Activated CD4-positive, alpha-beta T cell treated with anti-CD3 and anti-CD28 coated beads, Interleukin-2, Interleukin-6, amounts not matched to agents 100 ng/mL and 50 ng/mL, durations not matched to agents 16 hours and 8 hours (primary cell): Measurements from ENCODE around the gene NOP56.
"Not testable (repeated sequence)": the region's sequence is repeated elsewhere in the genome, so short reads cannot be mapped to it uniquely, and the experiment has no call there.

Experiments
- DNase-seq: peaks from one replicate; pipeline ENCODE4 v3.0.0-alpha.2; 2020

The NOP56 gene

GRCh38 chr20:2690213-2690612, 37.8 kb downstream of the NOP56 start:
- DNase-seq = no peak

DNA sequence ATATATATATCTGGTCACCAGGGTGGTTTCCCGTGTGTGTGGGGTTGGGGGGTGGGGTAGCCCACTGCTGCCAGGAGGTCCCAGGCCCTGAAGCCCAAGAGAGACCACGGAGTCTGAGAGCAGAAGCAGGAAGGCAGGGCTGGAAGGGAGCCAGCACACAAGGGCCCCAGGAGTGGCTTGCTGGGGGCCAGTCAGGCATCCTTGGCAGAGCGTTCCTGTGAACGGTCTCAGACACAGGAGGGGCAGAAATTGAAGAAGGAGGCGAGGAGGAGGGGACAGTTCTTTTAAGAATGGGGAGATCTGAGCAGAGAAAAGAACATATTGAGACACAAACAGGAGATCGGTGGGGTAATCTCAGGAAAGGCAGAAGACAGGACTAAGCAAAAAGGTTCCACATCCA, 38.3 kb downstream of the NOP56 start:
- no peak for DNase-seq

DNA sequence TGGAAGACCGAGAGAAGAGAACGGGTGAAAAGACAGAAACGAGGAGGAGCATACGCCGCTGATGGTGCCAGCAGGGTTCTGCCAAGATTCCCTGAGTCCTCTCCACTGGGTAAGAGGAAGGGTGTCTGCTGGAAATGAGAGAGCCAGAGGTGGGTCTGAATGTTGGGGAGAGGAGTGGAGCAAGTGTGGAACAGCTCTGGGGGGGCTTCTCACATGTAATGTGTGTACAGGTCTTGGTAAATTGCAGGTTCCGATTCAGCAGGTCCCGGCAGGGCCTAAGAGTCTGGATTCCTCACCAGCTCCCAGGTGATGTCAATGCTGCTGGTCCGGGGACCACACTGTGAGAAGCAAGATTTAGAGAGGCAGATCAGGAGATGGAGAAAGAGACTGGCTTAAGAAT, 38.7 kb downstream of the NOP56 start:
- no peak for DNase-seq

DNA sequence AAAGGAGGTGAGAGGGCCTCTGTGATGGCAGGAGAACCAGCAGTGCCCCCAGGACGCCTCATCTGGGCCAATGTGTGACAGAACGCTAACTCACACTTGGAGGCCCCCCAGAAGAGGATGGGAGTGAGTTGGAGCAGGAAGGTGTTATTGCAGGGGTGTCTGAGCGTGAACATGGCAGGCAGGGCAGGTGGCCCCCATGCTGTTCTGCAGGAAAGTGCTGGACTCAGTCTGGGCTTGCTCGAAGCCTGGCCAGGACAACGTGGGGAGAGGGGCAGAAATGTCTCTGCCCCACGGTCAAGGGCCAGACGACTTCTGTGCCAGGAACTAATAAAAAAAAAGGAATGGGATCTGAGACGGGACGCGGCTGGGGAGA, 39.2 kb downstream of the NOP56 start:
- DNase-seq = no peak

- DNase-seq = peak; percentile 20
Measured at GRCh38 chr20:2692036-2692885, 39.8 kb downstream of the NOP56 start, which contains the start of gene EBF4. Gene EBF4, plus strand, starts transcription at chr20:2692780. Its CDS starts 866 bp downstream, at chr20:2693646.

DNA sequence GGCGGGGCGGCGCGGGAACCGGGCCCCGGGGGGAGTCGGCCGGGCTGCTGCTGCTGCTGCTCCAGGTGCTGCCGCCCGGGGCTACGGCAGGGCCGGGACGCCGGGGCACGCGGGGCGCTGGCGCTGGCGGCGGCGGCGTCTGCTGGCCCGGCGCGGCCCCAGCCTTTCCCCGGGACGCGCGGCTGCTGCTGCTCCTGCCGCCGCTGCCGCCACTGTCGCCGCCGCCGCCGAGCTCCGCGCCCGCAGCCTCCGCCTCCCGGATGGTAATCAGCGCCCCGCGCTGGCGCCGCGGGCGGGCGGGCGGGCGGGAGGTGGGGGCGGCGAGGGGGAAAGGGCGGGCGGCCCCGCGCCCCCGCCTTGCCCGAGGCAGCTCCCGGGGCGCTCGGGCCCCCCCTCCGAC, 40.5 kb downstream of the NOP56 start:
- DNase-seq = no peak

- DNase-seq = peak; percentile 36
Measured at GRCh38 chr20:2693286-2694007, 41.0 kb downstream of the NOP56 start.

DNA sequence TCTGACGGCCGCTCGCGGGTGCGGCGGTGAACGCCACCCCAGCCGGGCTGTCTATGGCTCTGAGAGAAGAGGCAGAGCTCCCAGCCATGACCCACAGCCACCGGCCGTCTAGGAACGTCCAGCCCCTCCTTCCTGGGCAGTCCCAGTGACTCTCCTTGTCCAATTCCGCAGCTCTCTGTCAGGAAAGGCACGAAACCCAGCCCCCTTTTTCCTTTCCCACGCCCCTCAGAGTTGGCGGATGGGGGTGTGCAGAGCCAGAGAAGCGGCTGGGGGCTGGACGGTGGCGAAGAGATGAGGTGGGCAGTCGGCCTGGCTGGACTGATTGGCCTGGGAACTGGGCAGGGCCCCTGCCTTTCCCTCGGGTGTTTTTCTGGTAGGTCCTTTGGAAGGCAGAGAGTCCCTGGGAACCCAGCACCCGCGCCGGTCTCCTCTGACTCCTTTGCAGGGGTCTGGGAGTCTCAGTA, 41.6 kb downstream of the NOP56 start:
- no peak for DNase-seq

DNA sequence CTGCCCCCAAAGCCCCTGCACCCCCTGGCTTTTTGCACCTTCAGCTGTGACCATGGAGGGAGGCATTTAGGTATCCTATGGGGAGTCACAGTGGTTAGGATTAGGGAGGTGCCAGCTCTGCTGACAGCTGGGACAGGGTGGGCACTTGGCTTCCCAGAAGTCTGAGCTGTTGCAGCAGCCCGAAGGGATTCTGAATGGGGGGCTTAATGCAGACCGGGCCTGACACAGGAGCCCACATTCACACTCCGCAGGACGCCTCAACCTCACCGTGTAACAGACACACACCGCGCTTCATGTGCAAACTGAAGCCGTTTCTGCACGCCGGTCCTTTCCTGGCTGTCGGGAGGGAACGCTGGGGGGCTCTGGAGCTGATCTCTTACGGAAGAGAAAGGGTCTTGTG, 42.1 kb downstream of the NOP56 start:
- no peak for DNase-seq

DNA sequence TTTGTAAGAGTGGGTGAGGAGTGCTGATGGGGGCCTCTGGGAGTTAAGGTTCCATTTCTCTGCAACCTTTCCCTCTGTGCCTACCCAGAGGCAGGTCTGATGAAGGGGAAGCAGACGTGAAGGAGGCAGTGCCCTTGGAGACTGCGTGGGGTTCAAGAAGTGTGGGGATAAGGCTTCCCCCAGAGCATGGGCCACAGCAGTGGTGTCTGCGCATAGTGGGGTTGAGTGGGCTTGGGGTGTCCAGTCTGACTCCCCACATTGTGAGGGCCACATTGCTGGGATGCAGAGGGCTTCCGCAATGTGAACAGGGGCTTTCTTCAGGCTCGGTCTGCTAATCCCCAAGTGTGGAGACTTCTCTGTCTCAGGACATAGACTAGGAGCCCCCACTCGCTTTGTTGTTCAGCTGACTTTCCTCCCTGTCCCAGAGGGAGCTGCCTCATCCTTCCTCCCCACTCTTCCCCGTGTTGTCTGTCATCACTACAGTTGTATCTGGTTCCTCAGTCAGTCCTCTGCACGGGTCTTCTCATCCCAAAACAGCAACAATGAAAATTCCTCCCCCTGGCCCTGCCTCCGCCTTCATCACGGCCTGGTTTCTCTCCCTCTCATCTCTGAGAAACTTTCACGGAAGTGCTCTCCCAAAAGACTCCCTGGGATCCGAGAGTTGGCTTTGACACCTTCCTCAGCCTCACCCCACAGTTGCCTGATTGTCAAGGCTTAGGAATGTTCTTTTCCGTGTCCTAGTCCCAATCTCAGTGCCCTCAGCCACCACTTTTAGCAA, 43.0 kb downstream of the NOP56 start:
- DNase-seq = no peak

- DNase-seq = not testable (repeated sequence)
Measured at GRCh38 chr20:2695984-2696525, 43.6 kb downstream of the NOP56 start.

DNA sequence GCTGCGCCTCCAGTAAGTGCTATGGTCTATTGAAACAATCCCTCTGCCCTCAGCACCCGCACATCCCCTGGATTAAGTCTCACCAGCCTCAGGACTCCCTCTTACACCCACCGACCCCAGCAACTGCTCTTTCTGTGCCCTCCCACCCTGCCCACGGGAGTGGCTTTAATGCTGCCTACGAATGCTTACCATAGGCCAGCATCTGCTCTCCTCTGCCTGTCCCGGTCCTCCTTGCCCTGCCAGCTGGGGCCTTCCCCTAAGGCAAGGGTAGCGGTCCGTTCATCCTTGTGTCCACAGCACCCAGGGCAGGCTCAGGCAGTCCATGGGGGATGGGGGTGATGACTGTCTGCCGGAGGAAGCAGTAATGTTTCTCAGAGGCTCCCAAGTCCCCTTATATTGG, 44.2 kb downstream of the NOP56 start:
- DNase-seq = no peak

- DNase-seq = no peak
Measured at GRCh38 chr20:2697768-2698167, 45.3 kb downstream of the NOP56 start.

DNA sequence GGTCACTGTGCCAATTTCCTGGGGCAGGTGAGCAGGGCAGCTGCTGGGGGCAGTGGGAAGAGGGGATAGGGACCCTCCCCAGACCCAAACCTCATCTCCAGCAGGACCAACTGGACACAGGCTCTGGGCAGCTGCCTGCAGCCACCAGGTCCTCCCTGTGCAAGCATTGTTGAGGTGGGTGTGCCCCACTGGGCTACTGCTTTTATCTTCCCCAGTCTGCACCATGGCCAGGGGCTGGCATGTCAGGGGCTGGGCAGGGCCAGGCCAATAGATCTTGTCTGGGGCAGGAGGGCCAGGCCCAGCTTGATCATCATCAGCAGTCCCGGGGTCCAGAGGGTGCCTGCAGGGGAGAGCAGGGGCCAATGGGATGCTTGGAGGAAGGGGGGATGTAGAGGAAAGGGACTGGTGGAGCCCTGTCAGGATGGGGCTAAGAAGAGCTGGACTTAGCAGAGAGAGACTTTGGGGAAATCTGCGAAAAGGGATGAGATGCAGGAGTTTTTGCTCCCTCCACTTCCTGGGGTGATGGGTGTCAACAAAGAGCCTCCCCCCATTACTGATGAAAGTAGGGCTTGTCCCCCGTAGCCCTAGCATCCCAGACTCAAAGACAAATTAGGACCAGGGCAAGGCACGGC, 45.9 kb downstream of the NOP56 start:
- no peak for DNase-seq

GRCh38 chr20:2698912-2699311, 46.5 kb downstream of the NOP56 start:
- no peak for DNase-seq

- DNase-seq = no peak
Measured at GRCh38 chr20:2699775-2700413, 47.5 kb downstream of the NOP56 start.

GRCh38 chr20:2700913-2701620, 48.6 kb downstream of the NOP56 start:
- DNase-seq = no peak

DNA sequence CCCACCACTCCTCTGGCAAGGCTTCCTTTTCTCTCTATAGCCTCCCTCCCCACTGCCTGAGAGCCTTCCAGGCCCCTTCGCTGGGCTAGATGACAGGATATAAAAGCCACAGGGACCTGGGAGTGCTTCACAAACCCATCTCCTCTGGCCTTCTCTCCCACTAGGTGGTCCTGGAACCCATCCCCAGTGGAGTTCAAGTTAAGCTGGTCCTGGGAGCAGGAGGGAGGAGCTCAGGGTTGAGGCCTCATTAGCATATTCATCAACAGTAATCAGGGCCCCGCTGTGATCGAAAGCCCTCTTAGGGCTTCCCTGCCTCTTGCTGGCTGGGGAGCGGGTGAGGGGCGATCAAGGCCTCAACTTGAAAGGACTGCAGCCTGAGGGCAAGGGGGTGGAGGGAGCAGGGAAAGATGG, 49.2 kb downstream of the NOP56 start:
- no peak for DNase-seq

DNA sequence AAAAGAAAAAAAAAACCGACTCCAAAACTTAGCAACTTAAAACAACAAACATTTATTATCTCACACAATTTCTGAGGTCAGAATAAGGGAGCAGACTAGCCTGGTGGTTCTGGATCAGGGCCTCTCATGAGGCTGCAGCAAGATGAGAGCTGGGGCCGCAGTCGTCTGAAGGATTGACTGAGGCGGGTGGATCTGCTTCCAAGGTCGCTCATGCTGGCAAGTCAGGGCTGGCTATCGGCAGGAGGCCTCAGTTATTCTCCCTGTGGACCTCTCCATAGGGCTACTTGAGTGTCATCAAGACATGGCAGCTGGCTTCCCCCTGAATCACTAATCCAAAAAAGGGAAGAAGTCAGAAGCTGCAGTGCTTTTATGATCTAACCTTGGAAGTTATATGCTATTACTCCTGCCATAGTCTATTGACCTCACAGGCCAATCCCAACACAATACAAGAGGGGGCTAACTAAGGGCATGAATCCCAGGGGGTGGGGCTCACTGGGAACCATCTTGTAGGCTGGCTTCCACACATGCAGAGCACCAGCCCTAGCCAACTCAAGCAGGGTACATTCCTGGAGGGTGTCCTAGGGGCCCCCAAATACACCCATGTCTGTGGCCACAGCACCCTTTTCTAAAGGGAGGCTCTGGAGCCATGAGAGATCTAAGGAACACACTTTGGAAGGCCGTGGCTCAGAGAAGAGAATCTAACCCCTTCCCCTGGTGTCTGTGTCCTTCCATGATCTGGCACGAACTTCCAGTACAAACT, 51.5 kb downstream of the NOP56 start:
- DNase-seq = no peak

DNA sequence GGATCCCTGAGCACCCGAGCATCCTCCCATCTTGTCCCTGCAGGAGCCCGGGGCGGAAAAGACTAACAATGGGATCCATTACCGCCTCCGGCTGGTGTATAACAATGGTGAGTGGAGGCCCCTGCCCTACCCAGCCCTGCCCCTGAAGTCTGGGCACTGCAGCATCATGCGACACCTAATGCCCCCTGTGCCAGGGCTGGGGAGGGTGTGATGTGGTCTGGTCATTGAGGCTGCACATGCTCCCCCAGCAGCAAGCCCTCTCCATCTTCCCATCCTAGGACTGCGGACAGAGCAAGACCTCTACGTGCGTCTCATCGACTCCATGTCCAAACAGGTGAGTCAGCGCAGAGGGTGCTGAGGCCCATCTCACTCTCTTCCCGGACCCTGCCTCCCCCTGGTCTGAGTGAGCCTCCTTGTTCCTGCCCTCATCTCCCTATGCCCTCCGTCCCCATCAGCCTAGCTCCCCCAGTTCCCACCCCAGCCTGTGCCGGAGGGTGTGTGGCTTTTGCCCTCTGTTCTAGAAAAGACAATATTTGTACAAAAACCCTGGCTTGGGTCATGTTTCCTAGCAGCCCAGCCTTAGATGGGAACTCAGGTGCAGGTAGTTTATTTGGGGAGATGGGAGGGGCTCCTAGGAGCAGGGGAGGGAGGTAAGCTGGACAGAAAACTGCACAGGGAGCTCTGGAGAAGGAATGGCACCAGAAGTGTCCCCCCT, 53.7 kb downstream of the NOP56 start:
- DNase-seq = no peak
